ENCODE results near the gene NR3C1. TPM values are rescaled to one million over a fixed set of nuclear protein-coding genes. Genes with fewer than 3 reads are reported as not detected.

NR3C1 gene
- total RNA-seq, 1 donor from 2014 or later = 45.8 TPM

DNA sequence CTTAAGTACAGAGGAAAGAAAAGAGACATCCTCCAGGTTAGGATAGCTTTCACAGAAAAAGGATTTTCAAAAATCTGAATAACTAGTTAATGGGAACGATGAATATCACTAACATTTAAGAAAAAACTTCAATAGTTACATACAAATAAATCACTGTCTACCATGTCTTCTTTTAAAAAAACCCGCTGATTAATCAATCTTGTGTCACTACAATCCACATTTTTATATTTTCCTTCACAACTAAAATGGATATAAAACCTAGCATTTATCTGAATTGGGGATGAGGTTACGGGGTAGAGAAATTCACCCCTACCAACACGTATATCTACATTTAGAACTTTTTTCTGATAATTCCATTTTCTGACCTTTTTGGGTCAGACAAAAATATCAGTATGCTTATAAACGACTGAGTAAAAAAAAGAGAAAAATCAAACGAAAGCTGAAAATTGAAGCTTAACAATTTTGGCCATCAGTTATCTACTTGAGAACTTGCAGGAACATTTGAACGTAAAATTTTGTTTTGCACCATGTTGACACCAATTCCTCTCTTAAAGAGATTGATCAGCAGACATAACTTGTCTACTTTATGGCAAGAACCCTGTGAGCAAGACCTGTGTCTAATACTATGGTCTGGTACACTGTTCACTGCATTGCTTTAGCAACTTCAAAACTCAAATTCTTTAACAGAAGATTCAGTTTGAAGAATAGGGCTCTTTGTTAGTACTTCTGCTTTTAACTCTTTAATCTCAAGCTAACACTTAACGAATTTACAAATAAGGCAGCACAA, 4.8 kb downstream of the NR3C1 start:
- DNase-seq (ENCODE audit: low spot score) = no peak

DNA sequence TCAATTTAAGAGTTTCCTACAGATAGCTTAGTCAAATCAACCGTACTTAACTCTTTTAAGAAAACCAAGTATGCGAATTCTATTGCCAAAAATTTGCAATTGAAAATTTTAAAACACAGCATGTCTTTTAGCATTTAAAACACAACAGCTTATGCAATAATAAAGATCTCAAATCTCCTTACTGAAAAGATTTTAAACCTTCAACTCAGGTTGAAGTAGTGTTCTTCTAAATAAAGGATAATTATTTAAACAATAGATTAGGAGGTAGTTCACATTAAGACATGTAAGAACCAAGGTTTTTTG, 5.5 kb downstream of the NR3C1 start:
- no peak for DNase-seq (ENCODE audit: low spot score)

GRCh38 chr5:143397302-143398052, 6.0 kb downstream of the NR3C1 start:
- DNase-seq (ENCODE audit: low spot score) = no peak

GRCh38 chr5:143396353-143396940, 7.0 kb downstream of the NR3C1 start:
- no peak for DNase-seq (ENCODE audit: low spot score)

GRCh38 chr5:143395638-143396352, 7.7 kb downstream of the NR3C1 start:
- no peak for DNase-seq (ENCODE audit: low spot score)

DNA sequence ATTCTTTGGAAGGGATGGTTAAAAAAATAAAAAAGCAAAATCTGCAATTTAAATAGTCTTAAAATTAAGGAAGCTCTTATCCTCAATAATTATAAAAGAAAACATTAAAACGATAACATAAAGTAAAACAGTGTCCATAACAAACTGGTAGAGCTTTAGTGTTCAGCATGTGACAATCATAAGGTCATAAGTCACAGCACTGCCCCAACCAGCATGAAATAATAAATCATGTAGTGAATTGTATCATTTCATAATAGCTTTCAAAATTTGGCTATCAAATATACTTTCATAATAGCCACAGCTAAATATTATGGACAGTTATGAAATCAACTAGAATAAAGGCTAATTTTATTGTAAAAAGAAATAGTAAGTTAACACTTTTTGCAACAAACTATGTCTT, 10.0 kb downstream of the NR3C1 start:
- no peak for DNase-seq (ENCODE audit: low spot score)

DNA sequence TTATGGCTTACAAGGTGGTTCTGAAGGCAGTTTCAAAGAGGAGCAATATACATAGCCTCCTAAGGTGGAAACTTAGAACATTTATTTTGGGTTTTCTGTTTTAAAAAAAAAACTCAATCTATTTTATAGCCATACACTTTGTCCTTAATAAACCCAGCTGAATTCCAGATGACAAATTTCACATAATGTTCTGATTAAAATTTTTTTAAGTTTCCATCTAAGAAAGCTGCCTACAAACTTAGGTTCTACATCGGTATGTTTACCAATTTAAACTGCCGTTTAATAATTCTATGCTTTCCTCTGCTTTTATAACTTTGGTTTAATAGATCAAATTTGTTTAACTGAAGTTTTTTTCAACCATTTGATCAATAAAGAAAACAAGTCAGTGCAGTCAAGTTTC, 12.5 kb downstream of the NR3C1 start:
- no peak for DNase-seq (ENCODE audit: low spot score)

- no peak for DNase-seq (ENCODE audit: low spot score)
These were observed 13.2 kb downstream of the NR3C1 start for GRCh38 chr5:143390258-143390657.

GRCh38 chr5:143386725-143387124, 16.8 kb downstream of the NR3C1 start:
- no peak for DNase-seq (ENCODE audit: low spot score)

DNA sequence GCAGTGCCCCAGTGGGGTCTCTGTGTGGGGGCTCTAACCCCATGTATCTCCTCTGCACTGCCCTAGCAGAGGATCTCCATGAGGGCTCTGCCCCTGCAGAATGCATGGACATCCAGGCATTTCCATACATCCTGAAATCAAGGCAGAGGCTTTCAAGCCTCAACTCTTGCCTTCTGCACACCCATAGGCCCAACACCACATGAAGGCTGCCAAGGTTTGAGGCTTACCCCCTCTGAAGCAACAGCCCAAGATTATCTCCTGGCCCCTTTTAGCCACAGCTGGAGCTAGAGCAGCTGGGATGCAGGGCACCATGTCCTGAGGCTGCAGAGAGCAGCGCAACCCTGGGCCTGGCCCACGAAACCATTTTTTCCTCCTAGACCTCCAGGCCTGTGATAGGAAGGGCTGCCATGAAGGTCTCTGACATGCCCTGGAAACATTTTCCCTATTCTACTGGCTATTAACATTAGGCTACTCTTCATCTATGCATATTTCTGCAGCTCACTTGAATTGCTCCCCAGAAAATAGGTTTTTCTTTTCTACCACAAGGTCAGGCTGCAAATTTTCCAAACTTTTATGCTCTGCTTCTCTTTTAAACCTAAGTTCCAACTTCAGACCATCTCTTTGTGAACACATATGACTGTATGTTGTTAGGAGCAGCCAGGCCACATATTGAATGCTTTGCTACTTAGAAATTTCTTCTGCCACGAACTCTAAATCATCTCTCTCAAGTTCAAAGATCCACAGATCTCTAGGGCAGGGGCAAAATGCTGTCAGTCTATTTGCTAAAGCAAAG, 18.4 kb downstream of the NR3C1 start:
- no peak for DNase-seq (ENCODE audit: low spot score)

DNA sequence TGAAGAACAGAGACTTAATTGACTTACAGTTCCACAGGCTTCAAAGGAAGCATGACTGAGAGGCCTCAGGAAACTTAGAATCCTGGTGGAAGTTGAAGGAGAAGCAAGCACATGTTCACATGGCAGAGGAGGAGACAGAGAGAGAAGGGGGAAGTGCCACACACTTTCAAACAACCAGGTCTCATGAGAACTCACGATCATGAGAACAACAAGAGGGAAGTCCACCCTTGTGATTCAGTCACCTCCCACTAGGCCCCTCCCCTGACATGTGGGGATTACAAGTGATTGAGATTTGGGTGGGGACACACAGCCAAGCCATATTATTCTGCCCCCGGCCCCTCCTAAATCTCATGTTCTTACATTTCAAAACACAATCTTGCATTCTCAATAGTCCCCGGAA, 19.5 kb downstream of the NR3C1 start:
- no peak for DNase-seq (ENCODE audit: low spot score)

DNA sequence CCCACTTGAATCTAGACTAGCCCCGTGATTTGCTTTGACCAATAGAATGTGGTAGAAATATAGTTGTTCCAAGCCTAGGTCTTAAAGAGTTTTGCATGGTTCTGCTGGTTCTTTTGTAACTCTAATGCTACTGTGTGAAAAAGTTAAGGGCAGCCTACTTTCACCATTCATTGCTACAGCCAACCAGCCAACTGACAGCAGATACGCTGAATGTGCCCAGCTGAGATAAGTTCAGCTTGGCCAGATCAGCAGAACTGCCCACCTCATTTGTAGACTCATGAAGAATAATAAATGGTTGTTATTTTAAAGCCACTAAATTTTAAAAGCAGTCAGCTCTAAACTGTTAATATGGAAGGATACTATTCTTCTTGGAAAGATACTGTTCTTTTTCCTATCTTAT, 23.9 kb downstream of the NR3C1 start:
- DNase-seq (ENCODE audit: low spot score) = no peak

GRCh38 chr5:143376911-143377813, 26.3 kb downstream of the NR3C1 start:
- no peak for DNase-seq (ENCODE audit: low spot score)

- DNase-seq (ENCODE audit: low spot score) = no peak
These were observed 27.2 kb downstream of the NR3C1 start for GRCh38 chr5:143376195-143376779.

- DNase-seq (ENCODE audit: low spot score) = no peak
These were observed 28.8 kb downstream of the NR3C1 start for GRCh38 chr5:143374496-143375217.

GRCh38 chr5:143373076-143373475, 30.4 kb downstream of the NR3C1 start:
- DNase-seq (ENCODE audit: low spot score) = no peak

GRCh38 chr5:143372187-143372829, 31.2 kb downstream of the NR3C1 start:
- no peak for DNase-seq (ENCODE audit: low spot score)

GRCh38 chr5:143370440-143370839, 33.0 kb downstream of the NR3C1 start:
- DNase-seq (ENCODE audit: low spot score) = no peak

- DNase-seq (ENCODE audit: low spot score) = no peak
These were observed 39.4 kb downstream of the NR3C1 start for GRCh38 chr5:143364061-143364460.
